Measurements from ENCODE around the gene CAPNS1. TPM values are rescaled to one million over a fixed set of nuclear protein-coding genes. Genes with fewer than 3 reads are reported as not detected.

The CAPNS1 gene
- total RNA-seq, 2 experiments from 2014 or later = 167 to 177 TPM

- CTCF ChIA-PET = interaction anchor here (0.5 to 5.1 kb wide), 4 partner anchors 14 to 740 kb away, joined by 3 to 29 read pairs (median 4); partner anchors contain the start of genes ZNF146 and ZNF565
- Mint-ChIP-seq H3K4me3 (peak overlapping the region; percentile 94), H3K27me3 (no peaks in the 10 kb centered on the region), H3K36me3 (ENCODE audit: low read depth) (peaks cover 60% of the 10 kb centered on the region), H3K4me1 (ENCODE audit: low read depth) (peaks cover 41% of the 10 kb centered on the region), H3K9me3 (no peaks in the 10 kb centered on the region), H3K27ac (peak overlapping the region; percentile 94)
- H3K9me3 ChIP-seq (ENCODE audit: control insufficient read depth in 1 of 2, insufficient read depth in 1 of 2, low read length in 2 of 2) = no peaks in the 10 kb centered on the region
- POLR2A ChIA-PET = interaction anchor here (0.9 to 3.4 kb wide), 12 partner anchors 8 to 1481 kb away, joined by 3 to 51 read pairs (median 4); partner anchors contain the start of genes ALKBH6, CAPNS1, THAP8 and ZNF146
- no peak for ATAC-seq (ENCODE audit: poor library complexity)
- DNase-seq = peak in 7 of 14 experiments; percentile 9 to 25 (median 13)
- intact Hi-C loops (cut with DNase I, micrococcal nuclease) = loop anchor here (1.0 to 10.0 kb wide), 10 partner anchors 59 to 1201 kb away; partner anchors contain the start of genes ALKBH6 (in 1 of the 2), IGFLR1 (in 1 of the 2), LIN37 (in 1 of the 2) and PSENEN (in 1 of the 2)
- peak overlapping the region; percentile 87 to 92 for H3K27ac ChIP-seq (ENCODE audit: low read depth in 1 of 2, low read length in 2 of 2)
- H3K27me3 ChIP-seq (ENCODE audit: control insufficient read depth in 1 of 2, insufficient read depth in 2 of 2, low read length in 2 of 2) = no peaks in the 10 kb centered on the region
- no peak for TF ChIP-seq CTCF (IDR thresholded peaks at IDR 0.05)
- peaks cover 35% of the 10 kb centered on the region for H3K36me3 ChIP-seq (ENCODE audit: insufficient read depth, low read length)
- H3K4me1 ChIP-seq (ENCODE audit: insufficient read depth, low read length) = peaks cover 40% of the 10 kb centered on the region
- H3K4me3 ChIP-seq (ENCODE audit: low read length) = peak overlapping the region; percentile 97
Measured at GRCh38 chr19:36113894-36114720, 25.8 kb upstream of the CAPNS1 start.

GRCh38 chr19:36114721-36115452 lies 25.0 kb upstream of the CAPNS1 start, which contains the start of gene POLR2I:
Gene POLR2I, minus strand, starts transcription at chr19:36114875. Its CDS starts 19 bp downstream, at chr19:36114856.
- intact Hi-C loops (cut with DNase I, micrococcal nuclease) = loop anchor here (1.0 to 10.0 kb wide), 13 partner anchors 12 to 1792 kb away; partner anchors contain the start of genes ALKBH6 (in 1 of the 2), CAPNS1 (in 1 of the 2), IGFLR1 (in 1 of the 2) and LIN37 (in 1 of the 2)
- ATAC-seq (ENCODE audit: poor library complexity) (peak; percentile 86), DNase-seq (peak; percentile 96 to 100 (median 99))
- H3K9me3 ChIP-seq (ENCODE audit: control insufficient read depth in 1 of 2, insufficient read depth in 1 of 2, low read length in 2 of 2) = no peaks in the 10 kb centered on the region
- Mint-ChIP-seq H3K27me3 (no peaks in the 10 kb centered on the region), H3K4me1 (ENCODE audit: low read depth) (peaks cover 42% of the 10 kb centered on the region), H3K27ac (peak within 1 kb of the TSS; percentile 94), H3K9me3 (no peaks in the 10 kb centered on the region), H3K36me3 (ENCODE audit: low read depth) (peaks cover 65% of the 10 kb centered on the region), H3K4me3 (peak within 1 kb of the TSS; percentile 94)
- no peak for TF ChIP-seq CTCF (IDR thresholded peaks at IDR 0.05)
- H3K27ac ChIP-seq (ENCODE audit: low read depth in 1 of 2, low read length in 2 of 2) = peak within 1 kb of the TSS; percentile 87 to 92
- CTCF ChIA-PET = interaction anchor here (0.5 to 5.1 kb wide), 5 partner anchors 13 to 739 kb away, joined by 3 to 29 read pairs (median 3); partner anchors contain the start of genes ZNF146 and ZNF565
- POLR2A ChIA-PET = interaction anchor here (0.6 to 3.4 kb wide), 26 partner anchors 9 to 1934 kb away, joined by 3 to 51 read pairs (median 4); partner anchors contain the start of genes ALKBH6, APLP1, CAPNS1 and IGFLR1
- H3K4me1 ChIP-seq (ENCODE audit: insufficient read depth, low read length) = peaks cover 40% of the 10 kb centered on the region
- peak within 1 kb of the TSS; percentile 97 for H3K4me3 ChIP-seq (ENCODE audit: low read length)
- peaks cover 42% of the 10 kb centered on the region for H3K36me3 ChIP-seq (ENCODE audit: insufficient read depth, low read length)
- H3K27me3 ChIP-seq (ENCODE audit: control insufficient read depth in 1 of 2, insufficient read depth in 2 of 2, low read length in 2 of 2) = no peaks in the 10 kb centered on the region

All from CD4-positive, alpha-beta T cell (primary cell).